Glutamatergic neuron (in vitro differentiated cells): Measurements from ENCODE around the gene GCC1. TPM values are rescaled to one million over a fixed set of nuclear protein-coding genes. Genes with fewer than 3 reads are reported as not detected.

Source experiments
- DNase-seq: peaks from one replicate; pipeline ENCODE4 v3.0.0; 2022
- H3K27ac Mint-ChIP-seq: one replicate; pipeline ENCODE4 v1.8.0; 2020; ENCODE audit warnings: mild to moderate bottlenecking, mixed read lengths, inconsistent platforms; ENCODE audit not compliant: unreplicated experiment
- H3K27me3 Mint-ChIP-seq: one replicate; pipeline ENCODE4 v1.8.0; 2020; ENCODE audit warnings: mild to moderate bottlenecking, moderate library complexity, mixed read lengths, inconsistent platforms; ENCODE audit not compliant: unreplicated experiment
- H3K36me3 Mint-ChIP-seq: one replicate; pipeline ENCODE4 v1.8.0; 2020; ENCODE audit warnings: mild to moderate bottlenecking, mixed read lengths, inconsistent platforms; ENCODE audit not compliant: unreplicated experiment
- H3K4me1 Mint-ChIP-seq: one replicate; pipeline ENCODE4 v1.8.0; 2020; ENCODE audit warnings: mild to moderate bottlenecking, low read depth, mixed read lengths, inconsistent platforms; ENCODE audit not compliant: unreplicated experiment
- H3K4me3 Mint-ChIP-seq: one replicate; pipeline ENCODE4 v1.8.0; 2020; ENCODE audit warnings: mild to moderate bottlenecking, mixed read lengths, inconsistent platforms; ENCODE audit not compliant: unreplicated experiment
- H3K9me3 Mint-ChIP-seq: one replicate; pipeline ENCODE4 v1.8.0; 2020; ENCODE audit warnings: mild to moderate bottlenecking, moderate library complexity, mixed read lengths, inconsistent platforms; ENCODE audit not compliant: unreplicated experiment
- CTCF ChIP-seq: fragments of 200-600 bp; sonication (generic); IDR thresholded peaks from one replicate; pipeline ENCODE4 v1.5.0; 2021; ENCODE audit not compliant: partially characterized antibody, unreplicated experiment
- total RNA-seq: library from RNA; stranded (reverse); fragmentation: NEBNext Ultra II Directional; extraction: Animal tissue kit (Norgen Biotek cat#: 25700); gene quantifications from one replicate; pipeline ENCODE4 v1.2.1, GENCODE V29; 2021; ENCODE audit not compliant: unreplicated experiment

Gene GCC1
- total RNA-seq, 1 donor from 2014 or later, result 14.9 TPM

GRCh38 chr7:127625331-127625730 lies 39.9 kb upstream of the GCC1 start:
- H3K4me3 Mint-ChIP-seq, result no peak overlapping the region
- H3K36me3 Mint-ChIP-seq, result no peaks in the 10 kb centered on the region
- peaks cover 3% of the 10 kb centered on the region for H3K9me3 Mint-ChIP-seq
- no peak for DNase-seq
- TF ChIP-seq CTCF, result no peak
- no peak overlapping the region for H3K27ac Mint-ChIP-seq
- peaks cover 5% of the 10 kb centered on the region for H3K4me1 Mint-ChIP-seq
- peaks cover 4% of the 10 kb centered on the region for H3K27me3 Mint-ChIP-seq

GRCh38 chr7:127620406-127621233 lies 35.2 kb upstream of the GCC1 start:
- H3K4me3 Mint-ChIP-seq, result peak overlapping the region; percentile 81
- no peak for TF ChIP-seq CTCF
- H3K4me1 Mint-ChIP-seq, result peaks cover 8% of the 10 kb centered on the region
- no peaks in the 10 kb centered on the region for H3K36me3 Mint-ChIP-seq
- no peak for DNase-seq
- H3K27me3 Mint-ChIP-seq, result peaks cover 10% of the 10 kb centered on the region
- peaks cover 4% of the 10 kb centered on the region for H3K9me3 Mint-ChIP-seq
- H3K27ac Mint-ChIP-seq, result no peak overlapping the region

DNA sequence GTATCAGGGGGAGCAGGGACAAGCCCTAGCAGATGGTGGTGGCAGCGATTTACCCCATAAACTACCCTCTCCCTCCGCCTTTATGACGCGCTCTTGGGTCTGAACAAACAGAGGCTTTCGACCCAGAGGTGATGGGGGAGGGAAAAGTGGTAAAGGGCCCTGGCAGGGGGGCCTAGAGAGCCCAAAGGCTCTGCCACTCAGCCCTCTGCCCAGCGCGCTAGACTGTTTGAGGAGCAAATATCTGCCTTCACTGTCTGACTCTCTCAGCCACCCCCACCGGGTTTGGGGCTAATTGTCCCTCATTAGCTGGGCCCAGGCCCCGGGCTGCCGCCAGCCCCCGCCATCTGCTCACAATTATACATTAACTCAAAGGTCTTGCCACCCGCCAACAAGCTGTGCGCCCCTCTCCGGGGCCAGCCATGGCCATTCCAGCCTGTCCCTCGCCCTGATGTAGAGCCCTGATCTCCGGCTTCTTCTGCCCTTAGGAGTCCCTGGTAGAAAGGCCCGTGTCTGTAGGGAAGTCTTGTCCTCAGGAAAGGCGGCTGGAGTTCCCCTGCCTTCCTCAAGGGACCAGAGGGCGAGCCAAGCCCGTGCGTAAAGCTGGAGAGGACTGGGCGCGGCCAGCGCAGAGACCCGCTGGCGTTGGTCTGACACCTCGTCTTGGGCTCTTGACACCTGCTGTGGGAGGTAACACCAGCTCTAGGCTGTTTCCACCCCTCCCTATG lies 34.4 kb upstream of the GCC1 start:
- Mint-ChIP-seq H3K4me1 (peaks cover 8% of the 10 kb centered on the region), H3K9me3 (peaks cover 4% of the 10 kb centered on the region), H3K36me3 (no peaks in the 10 kb centered on the region), H3K27ac (no peak overlapping the region), H3K4me3 (peak overlapping the region; percentile 81), H3K27me3 (peaks cover 10% of the 10 kb centered on the region)
- TF ChIP-seq CTCF, result no peak
- peak; percentile 32 for DNase-seq

GRCh38 chr7:127618775-127619174 lies 33.4 kb upstream of the GCC1 start:
- Mint-ChIP-seq H3K27ac (no peak overlapping the region), H3K4me1 (peaks cover 8% of the 10 kb centered on the region), H3K27me3 (peaks cover 12% of the 10 kb centered on the region), H3K9me3 (peaks cover 4% of the 10 kb centered on the region), H3K4me3 (no peak overlapping the region), H3K36me3 (no peaks in the 10 kb centered on the region)
- no peak for DNase-seq
- TF ChIP-seq CTCF, result no peak

DNA sequence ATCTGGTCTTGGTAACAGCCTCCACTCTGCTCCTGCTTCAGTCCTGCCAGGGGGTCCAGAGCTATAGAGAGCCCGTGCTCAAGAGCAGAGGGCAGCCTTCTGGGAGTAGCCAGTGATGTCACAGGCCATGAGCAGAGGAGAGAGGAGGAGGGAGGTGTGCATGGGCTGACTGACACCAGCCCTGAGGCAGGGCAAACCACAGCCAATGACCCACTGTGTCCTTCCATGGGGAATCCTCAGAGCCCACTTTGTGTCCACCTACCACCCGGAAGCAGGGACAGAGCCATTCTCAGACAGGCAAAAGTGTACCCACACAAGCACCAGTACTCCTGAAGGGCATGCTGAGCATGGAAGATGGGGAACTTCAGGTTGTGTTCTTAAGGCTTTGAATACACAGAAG lies 32.6 kb upstream of the GCC1 start, which contains the start of gene PAX4:
Gene PAX4, minus strand, starts transcription at position 101 of the 400 bp plus-strand sequence. CDS start 2,214 bp downstream, outside the sequence.
- Mint-ChIP-seq H3K9me3 (peaks cover 4% of the 10 kb centered on the region), H3K36me3 (no peaks in the 10 kb centered on the region), H3K27me3 (peaks cover 16% of the 10 kb centered on the region), H3K27ac (no peak within 1 kb of the TSS), H3K4me1 (peaks cover 8% of the 10 kb centered on the region), H3K4me3 (no peak within 1 kb of the TSS)
- no peak for DNase-seq
- no peak for TF ChIP-seq CTCF
